Measurements from ENCODE around the gene RIMBP3C. TPM values are rescaled to one million over a fixed set of nuclear protein-coding genes. Genes with fewer than 3 reads are reported as not detected.
"Not testable (repeated sequence)": the region's sequence is repeated elsewhere in the genome, so short reads cannot be mapped to it uniquely, and the experiment has no call there.

The RIMBP3C gene
- polyA plus RNA-seq, 6 donors from 2014 or later: 0.21 to 0.48 TPM; not detected in 4

GRCh38 chr22:21568347-21569075, 17.2 kb upstream of the RIMBP3C start:
- H3K9me3 Mint-ChIP-seq: no peaks in the 10 kb centered on the region
- peaks cover 32 to 55% (median 42%) of the 10 kb centered on the region in 3 donors for H3K4me1 Mint-ChIP-seq
- no peak for DNase-seq
- no peaks in the 10 kb centered on the region for H3K27me3 Mint-ChIP-seq
- H3K36me3 Mint-ChIP-seq: peaks cover 0 to 7% of the 10 kb centered on the region in 2 donors
- H3K27ac Mint-ChIP-seq: peak overlapping the region; percentile 44 to 94 (median 84)
- peak overlapping the region; percentile 70 to 95 (median 90) for H3K4me3 Mint-ChIP-seq
- peak; percentile 14 to 26 for ATAC-seq (ENCODE audit: low read depth in 2 of 2)

GRCh38 chr22:21567456-21568346, 16.4 kb upstream of the RIMBP3C start, which contains the start of gene UBE2L3:
TSS of gene UBE2L3 (plus strand) at chr22:21567714. CDS start at chr22:21567745, 31 bp downstream.
- no peaks in the 10 kb centered on the region for H3K27me3 Mint-ChIP-seq
- H3K27ac Mint-ChIP-seq: peak within 1 kb of the TSS; percentile 44 to 94 (median 86)
- H3K4me1 Mint-ChIP-seq: peaks cover 24 to 47% (median 34%) of the 10 kb centered on the region in 3 donors
- H3K9me3 Mint-ChIP-seq: no peaks in the 10 kb centered on the region
- peak within 1 kb of the TSS; percentile 70 to 95 (median 90) for H3K4me3 Mint-ChIP-seq
- peak; percentile 87 to 90 for ATAC-seq (ENCODE audit: low read depth in 2 of 2)
- DNase-seq: peak; percentile 83
- H3K36me3 Mint-ChIP-seq: peaks cover 0 to 2% of the 10 kb centered on the region in 2 donors

- Mint-ChIP-seq H3K4me3 (peak overlapping the region in 2 of 8 donors; percentile 11 to 71), H3K27ac (no peak overlapping the region), H3K27me3 (no peaks in the 10 kb centered on the region), H3K4me1 (peaks cover 6 to 19% (median 12%) of the 10 kb centered on the region in 3 donors), H3K9me3 (no peaks in the 10 kb centered on the region), H3K36me3 (no peaks in the 10 kb centered on the region)
- no peak for DNase-seq
- ATAC-seq (ENCODE audit: low read depth in 2 of 2): no peak
Measured at GRCh38 chr22:21564411-21564810, 13.2 kb upstream of the RIMBP3C start.

GRCh38 chr22:21563912-21564311, 12.7 kb upstream of the RIMBP3C start:
- Mint-ChIP-seq H3K27me3 (no peaks in the 10 kb centered on the region), H3K27ac (peak overlapping the region in 2 of 6 donors; percentile 52 to 70), H3K9me3 (no peaks in the 10 kb centered on the region), H3K4me3 (peak overlapping the region in 1 of 8 donors; percentile 71), H3K36me3 (no peaks in the 10 kb centered on the region), H3K4me1 (peaks cover 3 to 14% (median 7%) of the 10 kb centered on the region in 3 donors)
- DNase-seq (no peak), ATAC-seq (ENCODE audit: low read depth in 2 of 2) (no peak)

- not testable (repeated sequence) for H3K4me3 Mint-ChIP-seq; H3K27me3 Mint-ChIP-seq; H3K9me3 Mint-ChIP-seq; DNase-seq; H3K27ac Mint-ChIP-seq; ATAC-seq (ENCODE audit: low read depth in 2 of 2); H3K4me1 Mint-ChIP-seq; H3K36me3 Mint-ChIP-seq
Measured at GRCh38 chr22:21560657-21561056, 9.4 kb upstream of the RIMBP3C start.

GRCh38 chr22:21559345-21560125, 8.3 kb upstream of the RIMBP3C start:
- not testable (repeated sequence) for DNase-seq; H3K36me3 Mint-ChIP-seq; H3K9me3 Mint-ChIP-seq; H3K4me3 Mint-ChIP-seq; H3K27me3 Mint-ChIP-seq; ATAC-seq (ENCODE audit: low read depth in 2 of 2); H3K4me1 Mint-ChIP-seq; H3K27ac Mint-ChIP-seq

GRCh38 chr22:21550678-21551047, 598 bp downstream of the RIMBP3C start:
- not testable (repeated sequence) for DNase-seq, H3K4me3 Mint-ChIP-seq, H3K27me3 Mint-ChIP-seq, H3K36me3 Mint-ChIP-seq, H3K9me3 Mint-ChIP-seq, H3K27ac Mint-ChIP-seq, H3K4me1 Mint-ChIP-seq
- peak in 1 of 2 donors; percentile 22 for ATAC-seq (ENCODE audit: low read depth in 2 of 2)

GRCh38 chr22:21550008-21550677, 1.1 kb downstream of the RIMBP3C start:
- not testable (repeated sequence) for H3K4me1 Mint-ChIP-seq, H3K27ac Mint-ChIP-seq, DNase-seq, H3K4me3 Mint-ChIP-seq, H3K36me3 Mint-ChIP-seq, H3K27me3 Mint-ChIP-seq, H3K9me3 Mint-ChIP-seq
- peak; percentile 84 to 86 for ATAC-seq (ENCODE audit: low read depth in 2 of 2)

- peak; percentile 25 to 28 for ATAC-seq (ENCODE audit: low read depth in 2 of 2)
- not testable (repeated sequence) for H3K27ac Mint-ChIP-seq, H3K4me1 Mint-ChIP-seq, H3K27me3 Mint-ChIP-seq, H3K9me3 Mint-ChIP-seq, H3K36me3 Mint-ChIP-seq, H3K4me3 Mint-ChIP-seq, DNase-seq
Measured at GRCh38 chr22:21549558-21549957, 1.7 kb downstream of the RIMBP3C start.

- not testable (repeated sequence) for ATAC-seq (ENCODE audit: low read depth in 2 of 2); H3K27ac Mint-ChIP-seq; H3K27me3 Mint-ChIP-seq
Measured at GRCh38 chr22:21544432-21545322, 6.6 kb downstream of the RIMBP3C start.

GRCh38 chr22:21539862-21540261, 11.4 kb downstream of the RIMBP3C start:
- ATAC-seq (ENCODE audit: low read depth in 2 of 2); H3K36me3 Mint-ChIP-seq; DNase-seq; H3K4me1 Mint-ChIP-seq; H3K27ac Mint-ChIP-seq; H3K4me3 Mint-ChIP-seq; H3K9me3 Mint-ChIP-seq; H3K27me3 Mint-ChIP-seq: not testable (repeated sequence)

More at GRCh38 chr22:21544432-21545322, 6.6 kb downstream of the RIMBP3C start:
- H3K36me3 Mint-ChIP-seq, H3K9me3 Mint-ChIP-seq, DNase-seq, H3K4me3 Mint-ChIP-seq, H3K4me1 Mint-ChIP-seq: not testable (repeated sequence)

Measured in naive B cell (primary cell).